ENCODE measurements around the gene IPO11. TPM values are rescaled to one million over a fixed set of nuclear protein-coding genes. Genes with fewer than 3 reads are reported as not detected.
A peak's percentile ranks its signal among the peaks of the same experiment; 100 is the strongest.

IPO11 gene
- total and polyA plus RNA-seq, 2 of the 13 experiments (the other 11 are each of a cell fraction or from before 2014, with no cell fraction given): 13.9 to 24.4 TPM

DNA sequence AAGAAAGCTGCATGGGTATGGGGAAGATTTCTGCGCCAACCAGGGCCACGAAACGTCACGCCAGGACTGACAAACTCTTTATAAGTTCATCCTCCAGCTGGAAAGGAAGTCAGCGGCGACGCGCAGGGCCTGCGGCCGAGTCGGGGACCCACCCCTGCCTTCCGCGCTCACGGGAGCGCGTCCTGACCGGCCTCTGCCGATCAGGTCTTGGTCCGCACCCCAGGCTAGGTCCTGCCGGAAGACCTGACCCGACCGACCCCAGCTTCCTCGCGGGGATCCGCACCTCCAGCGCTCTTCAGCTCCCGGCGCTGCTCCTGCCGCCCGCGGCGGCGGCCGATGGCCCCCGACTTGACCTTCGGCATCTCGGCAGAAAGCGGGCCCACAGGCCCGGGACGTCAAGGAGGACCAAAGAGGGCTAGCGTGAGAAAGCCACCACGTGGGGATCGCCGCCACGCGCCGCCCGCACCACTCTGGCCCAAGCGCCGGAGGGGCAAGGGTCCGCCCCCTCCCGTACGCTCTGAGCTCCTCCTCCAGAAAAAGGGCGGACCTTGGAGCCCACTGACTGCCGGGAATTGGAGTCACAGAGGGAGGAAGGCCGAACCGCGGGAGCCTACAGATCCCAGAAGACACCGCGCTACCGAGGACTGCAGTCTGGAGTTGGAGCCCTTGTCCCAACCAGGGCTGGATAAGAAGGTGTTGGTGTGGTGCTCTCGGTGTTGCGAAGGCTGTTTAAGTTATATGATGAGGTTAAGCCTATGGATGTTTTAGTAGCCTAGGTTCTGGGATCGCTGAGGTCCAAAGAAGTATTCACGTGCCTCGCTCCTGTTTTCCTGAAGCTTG is 8.9 kb upstream of the IPO11 start, which contains the start of gene DIMT1 (continued):
- TF ChIP-seq MED13 (CRISPR knock-in tag; IDR thresholded peaks at IDR 0.05) (peak; percentile 52; the same call in 1 of the 2 replicates), BATF2 (CRISPR knock-in tag; IDR thresholded peaks at IDR 0.05) (peak; percentile 72; the same call in 1 of the 2 replicates), ZMYM2 (CRISPR knock-in tag; IDR thresholded peaks at IDR 0.05) (no peak), SMAD3 (CRISPR knock-in tag; IDR thresholded peaks at IDR 0.05) (peak; percentile 56; the same call in 1 of the 2 replicates), ZNF747 (CRISPR knock-in tag; IDR thresholded peaks at IDR 0.05; ENCODE audit: borderline replicate concordance) (peak; percentile 76; the same call in 1 of the 2 replicates), ZNF10 (CRISPR knock-in tag; IDR thresholded peaks at IDR 0.05; ENCODE audit: borderline replicate concordance, low read depth) (no peak), ZFP36L1 (CRISPR knock-in tag; IDR thresholded peaks at IDR 0.05) (peak; percentile 78), TARDBP (CRISPR knock-in tag; IDR thresholded peaks at IDR 0.05) (peak; percentile 80), HDAC2 (CRISPR knock-in tag; IDR thresholded peaks at IDR 0.05) (peak; percentile 72), EZH2 (conservative IDR thresholded peaks at IDR 0.05; ENCODE audit: low read depth, low read length) (no peak), ZNF569 (CRISPR knock-in tag; IDR thresholded peaks at IDR 0.05; ENCODE audit: borderline replicate concordance) (0 out of 2 replicates have a peak, but pooled peaks have one; percentile 89), ZNF260 (CRISPR knock-in tag; IDR thresholded peaks at IDR 0.05; ENCODE audit: borderline replicate concordance, low read depth) (no peak), NR3C1 (CRISPR knock-in tag; IDR thresholded peaks at IDR 0.05) (no peak), ZNF773 (CRISPR knock-in tag; IDR thresholded peaks at IDR 0.05; ENCODE audit: borderline replicate concordance) (no peak), ZNF788 (CRISPR knock-in tag; IDR thresholded peaks at IDR 0.05; ENCODE audit: borderline replicate concordance) (peak; percentile 86; the same call in 1 of the 2 replicates), ONECUT2 (CRISPR knock-in tag; IDR thresholded peaks at IDR 0.05) (no peak)
- TF ChIP-seq, protein P1, sequence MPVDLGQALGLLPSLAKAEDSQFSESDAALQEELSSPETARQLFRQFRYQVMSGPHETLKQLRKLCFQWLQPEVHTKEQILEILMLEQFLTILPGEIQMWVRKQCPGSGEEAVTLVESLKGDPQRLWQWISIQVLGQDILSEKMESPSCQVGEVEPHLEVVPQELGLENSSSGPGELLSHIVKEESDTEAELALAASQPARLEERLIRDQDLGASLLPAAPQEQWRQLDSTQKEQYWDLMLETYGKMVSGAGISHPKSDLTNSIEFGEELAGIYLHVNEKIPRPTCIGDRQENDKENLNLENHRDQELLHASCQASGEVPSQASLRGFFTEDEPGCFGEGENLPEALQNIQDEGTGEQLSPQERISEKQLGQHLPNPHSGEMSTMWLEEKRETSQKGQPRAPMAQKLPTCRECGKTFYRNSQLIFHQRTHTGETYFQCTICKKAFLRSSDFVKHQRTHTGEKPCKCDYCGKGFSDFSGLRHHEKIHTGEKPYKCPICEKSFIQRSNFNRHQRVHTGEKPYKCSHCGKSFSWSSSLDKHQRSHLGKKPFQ (CRISPR knock-in tag; IDR thresholded peaks at IDR 0.05; ENCODE audit: insufficient replicate concordance): peak; percentile 56
- TF ChIP-seq, protein P2, sequence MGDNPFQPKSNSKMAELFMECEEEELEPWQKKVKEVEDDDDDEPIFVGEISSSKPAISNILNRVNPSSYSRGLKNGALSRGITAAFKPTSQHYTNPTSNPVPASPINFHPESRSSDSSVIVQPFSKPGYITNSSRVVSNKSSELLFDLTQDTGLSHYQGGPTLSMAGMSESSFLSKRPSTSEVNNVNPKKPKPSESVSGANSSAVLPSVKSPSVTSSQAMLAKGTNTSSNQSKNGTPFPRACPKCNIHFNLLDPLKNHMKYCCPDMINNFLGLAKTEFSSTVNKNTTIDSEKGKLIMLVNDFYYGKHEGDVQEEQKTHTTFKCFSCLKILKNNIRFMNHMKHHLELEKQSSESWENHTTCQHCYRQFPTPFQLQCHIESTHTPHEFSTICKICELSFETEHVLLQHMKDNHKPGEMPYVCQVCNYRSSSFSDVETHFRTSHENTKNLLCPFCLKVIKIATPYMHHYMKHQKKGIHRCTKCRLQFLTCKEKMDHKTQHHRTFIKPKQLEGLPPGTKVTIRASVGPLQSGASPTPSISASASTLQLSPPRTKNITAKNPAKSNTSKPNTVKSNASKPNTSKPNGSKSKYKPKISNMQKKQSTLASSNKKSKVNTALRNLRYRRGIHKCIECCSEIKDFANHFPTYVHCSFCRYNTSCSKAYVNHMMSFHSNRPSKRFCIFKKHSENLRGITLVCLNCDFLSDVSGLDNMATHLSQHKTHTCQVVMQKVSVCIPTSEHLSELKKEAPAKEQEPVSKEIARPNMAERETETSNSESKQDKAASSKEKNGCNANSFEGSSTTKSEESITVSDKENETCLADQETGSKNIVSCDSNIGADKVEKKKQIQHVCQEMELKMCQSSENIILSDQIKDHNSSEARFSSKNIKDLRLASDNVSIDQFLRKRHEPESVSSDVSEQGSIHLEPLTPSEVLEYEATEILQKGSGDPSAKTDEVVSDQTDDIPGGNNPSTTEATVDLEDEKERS (CRISPR knock-in tag; IDR thresholded peaks at IDR 0.05): no peak
- TF ChIP-seq, protein P3, sequence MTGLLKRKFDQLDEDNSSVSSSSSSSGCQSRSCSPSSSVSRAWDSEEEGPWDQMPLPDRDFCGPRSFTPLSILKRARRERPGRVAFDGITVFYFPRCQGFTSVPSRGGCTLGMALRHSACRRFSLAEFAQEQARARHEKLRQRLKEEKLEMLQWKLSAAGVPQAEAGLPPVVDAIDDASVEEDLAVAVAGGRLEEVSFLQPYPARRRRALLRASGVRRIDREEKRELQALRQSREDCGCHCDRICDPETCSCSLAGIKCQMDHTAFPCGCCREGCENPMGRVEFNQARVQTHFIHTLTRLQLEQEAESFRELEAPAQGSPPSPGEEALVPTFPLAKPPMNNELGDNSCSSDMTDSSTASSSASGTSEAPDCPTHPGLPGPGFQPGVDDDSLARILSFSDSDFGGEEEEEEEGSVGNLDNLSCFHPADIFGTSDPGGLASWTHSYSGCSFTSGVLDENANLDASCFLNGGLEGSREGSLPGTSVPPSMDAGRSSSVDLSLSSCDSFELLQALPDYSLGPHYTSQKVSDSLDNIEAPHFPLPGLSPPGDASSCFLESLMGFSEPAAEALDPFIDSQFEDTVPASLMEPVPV (CRISPR knock-in tag; IDR thresholded peaks at IDR 0.05): peak; percentile 47; the same call in 1 of the 2 replicates

Data from HepG2 (cell line).